ENCODE data around the gene AKR1C1.
"Not testable (repeated sequence)": the region's sequence is repeated elsewhere in the genome, so short reads cannot be mapped to it uniquely, and the experiment has no call there.

Gene AKR1C1

DNA sequence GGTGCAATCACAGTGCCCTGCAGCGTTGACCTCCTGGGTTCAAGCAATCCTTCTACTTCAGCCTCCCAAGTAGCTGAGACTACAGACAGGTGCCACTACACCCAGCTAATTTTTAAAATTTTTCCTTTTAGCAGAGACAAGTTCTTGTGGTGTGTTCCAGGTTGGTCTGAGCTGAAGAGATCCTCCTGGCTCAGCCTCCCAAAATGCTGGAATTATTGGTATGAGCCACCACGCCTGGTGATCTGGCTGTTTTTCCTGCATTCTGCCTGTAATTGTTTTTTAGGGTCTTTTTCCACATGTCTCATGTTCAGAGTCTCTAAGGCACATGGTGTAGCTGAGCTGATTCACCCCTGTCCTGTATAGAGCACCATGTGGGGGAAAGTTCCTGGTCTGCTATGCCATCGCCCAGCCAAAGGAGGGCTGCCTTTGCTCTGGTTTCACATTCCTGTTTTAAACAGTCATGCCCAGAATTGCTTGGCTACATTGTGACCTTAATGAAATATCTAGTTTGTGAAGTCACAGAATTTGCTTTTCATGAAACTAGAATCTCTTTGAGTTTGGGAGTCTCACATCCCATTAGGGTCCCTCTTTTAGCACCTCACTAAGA, 55.6 kb downstream of the AKR1C1 start:
- peak; percentile 29 for TF ChIP-seq CTCF (IDR thresholded peaks at IDR 0.05; ENCODE audit: low read depth, low read length)
- not testable (repeated sequence) for H3K4me3 ChIP-seq (replicated peaks in 1 of 2; ENCODE audit: low read depth in 2 of 2, low read length in 2 of 2)
- peak; percentile 81 to 86 for DNase-seq (ENCODE audit: low read depth in 2 of 2)

GRCh38 chr10:5019770-5020612, 56.8 kb downstream of the AKR1C1 start:
- H3K4me3 ChIP-seq (replicated peaks in 1 of 2; ENCODE audit: low read depth in 2 of 2, low read length in 2 of 2), result not testable (repeated sequence)
- DNase-seq (ENCODE audit: low read depth in 2 of 2), result peak in 1 of 2 donors; percentile 52

DNA sequence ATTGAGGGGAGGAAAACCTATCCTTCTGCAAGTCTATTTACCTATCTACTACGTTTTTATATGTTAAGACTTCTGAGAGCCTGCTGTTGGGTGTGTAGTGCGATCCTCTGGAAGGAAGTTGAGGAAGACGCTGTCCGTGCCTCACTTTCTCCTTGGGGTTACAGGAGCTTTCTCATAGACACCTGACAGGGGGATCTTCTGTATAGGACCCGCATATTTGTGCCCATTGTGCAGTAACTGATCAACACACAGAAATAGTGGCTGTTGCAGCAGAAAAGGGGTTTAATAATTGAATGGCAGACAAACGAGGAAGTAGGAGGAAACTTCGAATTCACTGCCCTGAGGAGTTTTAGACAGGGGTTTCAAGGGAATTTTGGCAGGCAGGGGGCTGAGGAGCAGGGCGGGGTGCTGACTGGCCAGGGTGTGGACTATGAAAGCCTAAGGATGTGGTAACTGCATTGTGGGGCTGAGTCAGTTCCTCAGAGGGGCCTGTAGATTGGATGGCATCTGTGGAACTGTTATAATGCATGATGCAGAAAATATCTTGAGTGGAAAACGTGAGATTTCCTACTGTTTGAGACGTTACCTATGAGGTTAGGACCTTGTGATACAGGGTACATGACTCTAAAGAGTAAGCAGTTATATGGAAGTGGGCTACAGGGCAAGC, 58.5 kb downstream of the AKR1C1 start:
- DNase-seq (ENCODE audit: low read depth in 2 of 2); H3K4me3 ChIP-seq (replicated peaks in 1 of 2; ENCODE audit: low read depth in 2 of 2, low read length in 2 of 2): not testable (repeated sequence)

DNA sequence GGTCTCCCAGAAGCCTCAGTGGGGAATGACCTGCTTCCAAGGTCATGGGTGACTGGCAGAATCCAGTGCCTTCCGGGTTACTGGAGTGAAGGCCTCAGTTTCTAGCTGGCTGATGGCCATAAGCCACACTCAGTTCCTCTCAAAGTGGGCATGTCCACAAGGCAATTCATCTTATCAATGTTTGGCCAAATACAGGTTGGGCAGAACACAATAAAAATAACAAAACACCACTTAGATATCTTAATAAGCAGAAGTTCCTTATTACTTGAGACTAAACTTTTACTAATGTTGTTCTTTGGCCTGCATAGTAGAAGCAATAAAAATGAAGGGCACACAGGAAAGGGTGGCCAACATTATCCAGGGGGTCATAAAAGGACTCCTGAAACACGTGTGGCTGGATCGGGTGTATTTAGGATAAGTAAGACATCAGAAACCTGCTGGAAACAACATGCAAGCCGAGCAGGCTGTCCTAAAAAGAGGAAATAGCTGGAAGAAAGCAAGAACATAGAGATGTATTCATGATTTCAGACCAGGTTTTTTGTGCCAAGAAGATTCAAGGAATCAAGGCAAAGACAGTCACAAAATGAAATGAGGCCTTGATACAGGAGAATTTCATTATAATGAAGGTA, 60.1 kb downstream of the AKR1C1 start:
- no peak overlapping the region for H3K4me3 ChIP-seq (replicated peaks in 1 of 2; ENCODE audit: low read depth in 2 of 2, low read length in 2 of 2)
- no peak for DNase-seq (ENCODE audit: low read depth in 2 of 2)
- no peak for TF ChIP-seq CTCF (IDR thresholded peaks at IDR 0.05; ENCODE audit: low read depth, low read length)

DNA sequence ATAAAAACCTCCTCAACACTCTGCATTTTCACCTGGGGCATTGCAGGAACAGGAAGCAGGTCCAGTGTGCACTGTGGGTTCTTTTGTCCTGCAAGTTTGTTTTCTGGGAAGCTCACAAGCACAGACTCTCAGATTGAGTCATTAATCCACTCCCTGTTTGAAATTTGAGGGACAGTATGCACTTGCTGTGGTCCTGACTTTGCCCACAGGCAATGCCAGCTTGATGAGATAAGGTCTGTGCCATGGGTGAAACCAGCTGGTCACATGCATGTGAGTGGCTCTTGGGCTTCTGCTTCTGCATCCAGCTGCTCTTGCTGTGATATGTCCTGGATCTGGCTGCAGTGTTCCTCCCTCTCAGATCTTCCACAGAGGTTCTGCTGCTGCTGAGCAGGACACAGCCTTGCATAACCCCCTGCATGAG, 62.3 kb downstream of the AKR1C1 start:
- DNase-seq (ENCODE audit: low read depth in 2 of 2); H3K4me3 ChIP-seq (replicated peaks in 1 of 2; ENCODE audit: low read depth in 2 of 2, low read length in 2 of 2): not testable (repeated sequence)

- H3K4me3 ChIP-seq (replicated peaks in 1 of 2; ENCODE audit: low read depth in 2 of 2, low read length in 2 of 2), result no peak overlapping the region
- DNase-seq (ENCODE audit: low read depth in 2 of 2), result no peak
- TF ChIP-seq CTCF (IDR thresholded peaks at IDR 0.05; ENCODE audit: low read depth, low read length), result no peak
Observed at GRCh38 chr10:5030989-5031388, 67.8 kb downstream of the AKR1C1 start.

DNA sequence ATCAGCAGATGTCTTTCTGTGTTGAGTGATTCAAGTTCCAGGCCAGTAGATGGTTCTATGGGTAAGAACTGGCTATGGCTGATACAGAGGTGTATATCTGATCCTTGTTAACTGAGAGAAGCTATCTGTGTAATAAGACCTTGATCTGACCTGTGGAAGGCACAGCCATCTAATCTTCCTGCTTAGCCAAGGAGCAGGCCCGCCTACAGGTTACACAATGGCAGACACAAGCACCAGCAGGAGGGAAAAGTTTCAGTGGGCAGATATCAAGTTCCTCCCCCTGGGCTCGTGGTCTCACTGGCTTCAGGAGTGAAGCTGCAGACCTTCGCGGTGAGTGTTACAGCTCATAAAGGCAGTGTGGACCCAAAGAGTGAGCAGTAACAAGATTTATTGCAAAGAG, 68.4 kb downstream of the AKR1C1 start:
- H3K4me3 ChIP-seq (replicated peaks in 1 of 2; ENCODE audit: low read depth in 2 of 2, low read length in 2 of 2); DNase-seq (ENCODE audit: low read depth in 2 of 2): not testable (repeated sequence)

DNA sequence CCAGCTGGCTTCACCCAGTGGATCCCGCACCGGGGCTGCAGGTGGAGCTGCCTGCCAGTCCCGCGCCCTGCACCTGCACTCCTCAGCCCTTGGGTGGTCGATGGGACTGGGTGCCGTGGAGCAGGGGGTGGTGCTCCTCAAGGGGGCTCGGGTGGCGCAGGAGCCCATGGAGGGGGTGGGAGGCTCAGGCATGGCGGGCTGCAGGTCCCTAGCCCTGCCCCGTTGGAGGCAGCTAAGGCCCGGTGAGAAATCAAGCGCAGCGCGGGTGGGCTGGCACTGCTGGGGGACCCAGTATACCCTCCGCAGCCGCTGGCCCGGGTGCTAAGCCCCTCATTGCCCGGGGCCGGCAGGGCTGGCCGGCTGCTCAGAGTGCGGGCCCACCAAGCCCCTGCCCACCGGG, 69.2 kb downstream of the AKR1C1 start:
- not testable (repeated sequence) for H3K4me3 ChIP-seq (replicated peaks in 1 of 2; ENCODE audit: low read depth in 2 of 2, low read length in 2 of 2); DNase-seq (ENCODE audit: low read depth in 2 of 2)
